Activated CD4-positive, alpha-beta T cell treated with anti-CD3 and anti-CD28 coated beads, Interleukin-2, amount 10 ng/mL, durations not matched to agents 24 days and 14 days (primary cell): ENCODE data around the gene FMNL1. TPM values are rescaled to one million over a fixed set of nuclear protein-coding genes. Genes with fewer than 3 reads are reported as not detected.
"Not testable (repeated sequence)": the region's sequence is repeated elsewhere in the genome, so short reads cannot be mapped to it uniquely, and the experiment has no call there.

ENCODE experiments used
- DNase-seq: peaks from one replicate; pipeline ENCODE4 v3.0.0; 2022
- H3K27ac Mint-ChIP-seq: one replicate; pipeline ENCODE4 v1.8.0; 2022; ENCODE audit warnings: mild to moderate bottlenecking, mixed read lengths
- H3K27me3 Mint-ChIP-seq: one replicate; pipeline ENCODE4 v1.8.0; 2022; ENCODE audit warnings: mixed read lengths
- H3K36me3 Mint-ChIP-seq: one replicate; pipeline ENCODE4 v1.8.0; 2022; ENCODE audit warnings: low read depth, mild to moderate bottlenecking, mixed read lengths
- H3K4me1 Mint-ChIP-seq: one replicate; pipeline ENCODE4 v1.8.0; 2021; ENCODE audit warnings: mixed read lengths
- H3K4me3 Mint-ChIP-seq: one replicate; pipeline ENCODE4 v1.8.0; 2022; ENCODE audit warnings: mild to moderate bottlenecking, moderate library complexity, mixed read lengths
- H3K9me3 Mint-ChIP-seq: one replicate; pipeline ENCODE4 v1.8.0; 2021; ENCODE audit warnings: mixed read lengths
- intact Hi-C: fragments of 100-400 bp; cut with micrococcal nuclease; formaldehyde crosslinking; loops from one replicate; pipeline ENCODE4 v1.15.1; 2023
- total RNA-seq: library from RNA; stranded (reverse); gene quantifications from 2 replicates; pipeline ENCODE4 v1.2.3, GENCODE V29; 2022

Gene FMNL1
- total RNA-seq, 1 donor from 2014 or later = 325 TPM

DNA sequence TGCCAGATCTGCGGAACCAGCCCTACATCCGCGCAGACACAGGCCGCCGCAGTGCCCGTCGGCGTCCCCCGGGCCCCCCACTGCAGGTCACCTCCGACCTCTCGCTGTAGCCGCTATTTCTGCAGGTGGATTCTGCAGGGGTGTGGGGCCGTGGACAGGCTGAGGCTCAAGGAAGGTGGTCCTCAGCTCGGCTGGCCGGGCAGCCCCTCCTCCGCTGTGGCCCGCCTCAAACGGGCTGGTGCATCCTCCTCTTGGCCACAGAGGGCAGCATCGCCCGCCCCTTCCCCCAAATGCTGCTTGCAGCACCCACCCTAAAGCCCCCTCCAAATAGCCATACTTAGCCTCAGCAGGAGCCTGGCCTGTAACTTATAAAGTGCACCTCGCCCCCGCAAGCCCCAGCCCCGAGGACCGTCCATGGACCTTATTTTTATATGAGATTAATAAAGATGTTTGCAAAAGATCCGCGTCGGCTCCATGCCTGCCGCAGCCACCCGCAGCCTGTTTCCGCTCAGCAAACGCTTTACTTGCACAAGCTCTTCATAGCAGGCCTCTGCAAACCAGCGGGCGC is 25.3 kb downstream of the FMNL1 start:
- Mint-ChIP-seq H3K36me3 (peaks cover 52% of the 10 kb centered on the region), H3K27ac (peak overlapping the region; percentile 94), H3K4me3 (peak overlapping the region; percentile 89), H3K27me3 (no peaks in the 10 kb centered on the region), H3K4me1 (peaks cover 45% of the 10 kb centered on the region), H3K9me3 (no peaks in the 10 kb centered on the region)
- intact Hi-C loops = loop anchor here (1.0 kb wide), 2 partner anchors 18 to 25 kb away; no protein-coding TSS in a partner anchor
- DNase-seq = no peak

DNA sequence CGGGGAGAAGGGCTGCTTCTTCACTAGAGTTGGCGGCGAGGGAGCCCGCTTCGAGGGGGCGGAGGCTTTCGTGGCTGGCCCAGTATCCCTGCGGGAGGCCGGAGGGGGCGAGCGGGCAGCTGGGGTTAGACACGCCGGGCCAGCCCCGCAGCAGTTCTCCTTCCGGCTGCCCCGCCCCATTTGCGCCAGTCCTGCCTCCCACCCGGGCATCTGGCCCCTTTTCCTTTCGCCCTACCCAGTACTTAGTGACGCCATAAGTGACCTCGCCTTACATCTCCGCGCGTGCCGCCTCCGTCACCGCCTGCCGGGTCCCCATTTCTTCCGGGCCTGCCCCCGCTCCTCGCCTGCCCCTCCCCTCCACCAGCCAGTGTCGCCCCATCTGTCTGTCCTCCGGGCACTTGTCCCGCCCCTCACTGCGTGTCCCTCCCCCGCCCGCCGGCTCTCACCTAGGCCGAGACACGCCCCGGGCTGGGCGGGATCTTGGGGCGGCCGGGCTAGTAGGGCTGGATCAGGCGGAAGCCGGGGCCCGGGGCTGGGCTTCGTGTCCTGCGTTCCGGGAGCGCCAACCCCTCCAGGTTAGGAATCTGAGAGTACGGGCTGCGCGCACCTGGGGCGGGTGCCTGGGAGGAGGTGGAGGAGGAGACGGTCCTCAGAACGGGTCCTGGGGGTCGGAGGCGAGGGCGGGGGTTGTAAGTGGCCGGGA is 25.9 kb downstream of the FMNL1 start:
- H3K36me3 Mint-ChIP-seq = peaks cover 49% of the 10 kb centered on the region
- peak; percentile 98 for DNase-seq
- H3K9me3 Mint-ChIP-seq = no peaks in the 10 kb centered on the region
- H3K27ac Mint-ChIP-seq = peak overlapping the region; percentile 94
- H3K4me1 Mint-ChIP-seq = peaks cover 49% of the 10 kb centered on the region
- no peaks in the 10 kb centered on the region for H3K27me3 Mint-ChIP-seq
- H3K4me3 Mint-ChIP-seq = peak overlapping the region; percentile 89
- intact Hi-C loops = loop anchor here (1.0 kb wide), 2 partner anchors 18 to 25 kb away; no protein-coding TSS in a partner anchor

DNA sequence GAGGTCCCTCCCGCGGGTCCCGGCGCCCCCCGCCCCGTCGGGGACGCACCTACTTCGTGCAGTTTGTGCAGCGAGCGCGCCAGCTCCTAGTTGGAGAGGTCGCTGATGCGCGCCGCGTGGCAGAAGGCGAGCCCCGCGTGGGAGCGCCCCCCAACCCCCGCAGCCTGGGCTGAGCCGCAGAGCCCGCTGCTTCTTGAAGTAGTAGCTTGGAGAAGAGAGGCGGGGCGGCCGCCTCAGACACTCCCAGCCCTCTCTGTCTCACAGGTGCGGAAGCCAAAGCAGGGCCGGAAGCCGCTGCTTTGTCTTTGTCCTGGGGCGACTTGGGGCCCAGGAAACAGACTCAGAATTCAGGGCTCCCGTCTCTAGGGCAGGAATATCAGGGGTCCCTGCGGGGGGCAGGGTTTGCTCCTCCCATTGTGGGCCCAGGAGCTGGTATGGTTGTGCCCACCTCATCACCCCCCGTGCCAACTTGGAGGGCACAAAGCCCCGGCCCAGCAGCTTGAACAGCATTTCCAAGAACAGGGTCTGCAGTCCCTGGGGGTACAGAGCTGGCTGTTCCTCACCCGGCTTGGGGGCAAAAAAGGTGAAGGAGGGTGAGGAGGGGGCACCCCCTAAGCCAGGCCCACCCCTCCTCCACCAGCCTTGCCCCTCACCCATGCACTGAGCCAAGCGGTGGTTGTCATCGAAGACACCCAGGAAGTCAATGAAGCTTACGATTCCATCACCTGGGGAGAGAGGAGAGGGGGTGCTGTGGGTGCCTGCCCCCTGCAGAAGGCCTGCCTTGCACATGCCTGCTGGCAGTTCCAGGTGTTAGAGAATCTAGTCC is 26.7 kb downstream of the FMNL1 start:
- DNase-seq = peak; percentile 94
- H3K27ac Mint-ChIP-seq = peak overlapping the region; percentile 84
- no peaks in the 10 kb centered on the region for H3K27me3 Mint-ChIP-seq
- intact Hi-C loops = no loop called here
- H3K36me3 Mint-ChIP-seq = peaks cover 45% of the 10 kb centered on the region
- H3K4me1 Mint-ChIP-seq = peaks cover 52% of the 10 kb centered on the region
- H3K4me3 Mint-ChIP-seq = peak overlapping the region; percentile 89
- no peaks in the 10 kb centered on the region for H3K9me3 Mint-ChIP-seq

DNA sequence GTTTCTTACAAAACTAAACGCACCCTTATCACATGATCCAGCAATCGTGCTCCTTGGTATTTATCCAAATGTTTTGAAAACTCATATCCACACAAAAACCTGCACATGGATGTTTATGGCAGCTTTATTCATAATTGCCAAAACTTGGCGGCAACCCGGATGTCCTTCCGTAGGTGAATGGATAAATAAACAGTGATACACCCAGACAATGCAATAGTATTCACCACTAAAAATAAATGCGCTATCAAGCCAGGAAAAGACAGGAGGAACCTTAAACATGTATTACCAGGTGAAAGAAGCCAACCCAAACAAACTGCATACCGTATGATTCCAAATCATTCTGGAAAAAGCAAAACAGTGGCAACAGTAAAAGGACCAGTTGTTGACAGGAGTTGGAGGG is 30.2 kb downstream of the FMNL1 start:
- peaks cover 29% of the 10 kb centered on the region for H3K36me3 Mint-ChIP-seq
- no peaks in the 10 kb centered on the region for H3K27me3 Mint-ChIP-seq
- H3K9me3 Mint-ChIP-seq = no peaks in the 10 kb centered on the region
- DNase-seq = no peak
- H3K4me1 Mint-ChIP-seq = peaks cover 55% of the 10 kb centered on the region
- peak overlapping the region; percentile 73 for H3K27ac Mint-ChIP-seq
- H3K4me3 Mint-ChIP-seq = no peak overlapping the region
- intact Hi-C loops = no loop called here

DNA sequence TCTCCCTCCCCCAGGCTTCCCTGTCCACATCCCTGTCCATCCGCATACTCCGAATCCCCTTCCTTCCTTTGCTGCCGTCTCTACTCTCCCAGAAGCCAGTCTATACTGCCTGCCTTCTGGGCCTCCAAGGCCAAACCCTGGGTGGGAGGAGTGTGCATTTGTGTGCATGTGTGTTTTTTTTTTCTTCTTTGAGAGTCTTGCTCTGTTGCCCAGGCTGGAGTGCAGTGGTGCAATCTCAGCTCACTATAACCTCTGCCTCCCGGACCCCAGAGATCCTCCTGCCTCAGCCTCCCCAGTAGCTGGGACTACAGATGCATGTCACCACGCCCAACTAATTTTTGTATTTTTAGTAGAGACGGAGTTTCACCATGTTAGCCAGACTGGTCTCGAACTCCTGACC is 31.6 kb downstream of the FMNL1 start:
- DNase-seq, H3K9me3 Mint-ChIP-seq, intact Hi-C loops, H3K27me3 Mint-ChIP-seq: not testable (repeated sequence)
- H3K27ac Mint-ChIP-seq = peak overlapping the region; percentile 73
- H3K36me3 Mint-ChIP-seq = peaks cover 24% of the 10 kb centered on the region
- H3K4me3 Mint-ChIP-seq = peak overlapping the region; percentile 67
- peaks cover 53% of the 10 kb centered on the region for H3K4me1 Mint-ChIP-seq

DNA sequence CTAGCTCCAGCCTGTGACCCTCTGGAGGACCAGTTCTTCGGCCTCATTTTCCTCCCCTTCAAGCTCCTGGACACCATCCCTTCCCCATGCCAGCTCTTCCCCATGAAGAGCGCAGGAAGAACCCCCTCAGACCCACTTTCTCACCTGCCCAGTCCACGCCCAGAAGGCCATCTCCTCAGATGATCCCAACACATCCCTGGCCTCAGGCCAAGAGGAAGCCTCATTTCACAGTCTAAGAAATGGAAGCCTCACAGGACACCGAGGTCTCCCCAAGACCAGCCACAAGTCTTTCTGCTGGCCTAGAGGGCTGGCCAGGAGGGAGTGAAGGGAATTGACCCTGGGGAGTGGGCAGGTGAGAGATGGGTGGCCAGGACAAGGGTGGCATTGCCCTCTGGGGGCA is 32.2 kb downstream of the FMNL1 start:
- intact Hi-C loops = no loop called here
- Mint-ChIP-seq H3K27me3 (no peaks in the 10 kb centered on the region), H3K9me3 (no peaks in the 10 kb centered on the region), H3K4me3 (no peak overlapping the region), H3K27ac (peak overlapping the region; percentile 48), H3K4me1 (peaks cover 46% of the 10 kb centered on the region), H3K36me3 (peaks cover 22% of the 10 kb centered on the region)
- DNase-seq = no peak

DNA sequence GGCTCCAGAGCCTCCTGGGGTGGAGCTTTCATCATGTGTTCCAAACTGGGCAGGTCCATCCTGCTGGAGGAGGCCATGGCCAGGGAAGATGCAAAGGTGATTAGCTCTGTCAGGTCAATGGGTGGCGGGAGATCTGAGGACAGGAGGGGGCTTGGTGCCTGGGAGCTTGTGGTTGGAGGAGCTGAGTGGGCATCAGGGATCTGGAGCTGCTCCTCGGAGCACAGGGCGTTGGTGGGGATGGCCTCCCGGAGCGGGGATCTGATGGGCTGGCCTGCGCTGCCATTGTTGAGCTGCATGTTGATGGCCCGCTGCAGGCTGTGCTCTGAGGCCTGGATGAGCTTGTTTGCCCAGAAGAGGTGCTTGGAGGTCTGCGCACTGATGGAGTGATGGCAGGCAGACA is 33.7 kb downstream of the FMNL1 start:
- no peaks in the 10 kb centered on the region for H3K27me3 Mint-ChIP-seq

DNA sequence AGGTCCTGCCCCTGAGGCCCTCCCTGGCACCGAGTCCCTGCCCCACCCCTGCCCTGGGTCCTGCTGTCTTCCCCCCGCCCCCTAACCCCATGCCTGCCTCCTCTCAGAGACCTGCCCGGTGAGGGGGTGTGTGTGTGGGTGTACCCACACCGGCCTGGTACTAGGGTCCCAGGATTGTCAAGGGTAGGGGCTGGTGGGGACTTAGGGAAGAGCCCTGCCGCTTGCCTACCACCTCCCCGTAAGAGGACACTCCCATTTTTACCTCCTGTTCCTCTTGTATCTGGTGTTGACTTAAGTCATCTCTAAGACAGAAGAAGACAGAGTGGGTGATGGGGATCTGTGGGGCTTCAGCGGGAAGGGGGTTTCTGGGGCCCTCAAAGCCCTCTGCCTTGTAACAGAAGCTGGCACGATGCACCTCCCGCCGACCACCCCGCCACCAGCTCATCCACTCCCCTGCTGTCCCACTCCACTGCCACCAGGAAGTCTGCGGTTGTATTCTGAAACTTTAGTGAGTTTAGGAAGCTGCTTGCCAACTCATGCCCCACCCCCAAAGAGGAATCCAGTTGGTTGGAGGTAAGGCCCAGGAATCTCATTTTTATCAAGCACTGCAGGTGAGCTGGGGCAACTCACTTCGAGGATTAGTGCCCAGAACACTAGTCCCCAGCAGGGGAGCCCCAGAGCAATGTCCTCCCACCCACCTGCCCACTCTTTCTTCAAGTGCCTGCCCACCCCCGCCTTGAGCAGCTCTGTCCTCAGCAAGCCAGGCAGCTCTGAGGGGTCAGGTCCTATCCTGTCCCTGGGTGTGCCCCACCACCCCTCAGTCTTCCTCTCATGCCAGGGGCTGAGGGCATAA is 34.7 kb downstream of the FMNL1 start:
- Mint-ChIP-seq H3K27me3 (no peaks in the 10 kb centered on the region), H3K4me3 (peak overlapping the region; percentile 17), H3K36me3 (peaks cover 11% of the 10 kb centered on the region), H3K27ac (peak overlapping the region; percentile 45), H3K4me1 (peaks cover 41% of the 10 kb centered on the region), H3K9me3 (no peaks in the 10 kb centered on the region)
- intact Hi-C loops = no loop called here
- no peak for DNase-seq

More for the DNA sequence above, 33.7 kb downstream of the FMNL1 start:
- Mint-ChIP-seq H3K36me3 (peaks cover 15% of the 10 kb centered on the region), H3K9me3 (no peaks in the 10 kb centered on the region), H3K4me3 (no peak overlapping the region), H3K4me1 (peaks cover 44% of the 10 kb centered on the region), H3K27ac (peak overlapping the region; percentile 54)
- intact Hi-C loops = no loop called here
- no peak for DNase-seq

DNA sequence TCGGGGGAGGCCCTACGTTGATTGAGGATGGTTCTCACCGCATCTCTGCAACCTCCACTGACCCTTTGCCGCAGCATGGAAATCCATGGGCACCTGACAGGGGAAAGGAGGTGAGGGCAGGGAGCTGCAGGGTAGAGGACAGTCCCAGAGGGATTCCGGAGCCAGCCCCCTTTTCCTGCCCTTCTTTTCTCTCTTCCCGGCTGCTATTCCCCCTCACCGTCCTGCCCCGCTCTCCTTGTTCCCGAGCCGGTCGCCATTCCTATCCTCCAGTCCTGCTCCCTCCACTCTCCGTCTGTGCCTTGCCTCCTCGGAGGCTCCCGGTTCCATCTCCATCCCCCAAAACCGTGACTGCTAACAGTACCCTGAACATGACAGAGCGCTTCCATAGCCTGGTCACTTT is 35.4 kb downstream of the FMNL1 start:
- peaks cover 38% of the 10 kb centered on the region for H3K4me1 Mint-ChIP-seq
- H3K27ac Mint-ChIP-seq = peak overlapping the region; percentile 31
- H3K9me3 Mint-ChIP-seq = no peaks in the 10 kb centered on the region
- H3K4me3 Mint-ChIP-seq = no peak overlapping the region
- DNase-seq = no peak
- H3K27me3 Mint-ChIP-seq = no peaks in the 10 kb centered on the region
- intact Hi-C loops = no loop called here
- H3K36me3 Mint-ChIP-seq = peaks cover 10% of the 10 kb centered on the region

DNA sequence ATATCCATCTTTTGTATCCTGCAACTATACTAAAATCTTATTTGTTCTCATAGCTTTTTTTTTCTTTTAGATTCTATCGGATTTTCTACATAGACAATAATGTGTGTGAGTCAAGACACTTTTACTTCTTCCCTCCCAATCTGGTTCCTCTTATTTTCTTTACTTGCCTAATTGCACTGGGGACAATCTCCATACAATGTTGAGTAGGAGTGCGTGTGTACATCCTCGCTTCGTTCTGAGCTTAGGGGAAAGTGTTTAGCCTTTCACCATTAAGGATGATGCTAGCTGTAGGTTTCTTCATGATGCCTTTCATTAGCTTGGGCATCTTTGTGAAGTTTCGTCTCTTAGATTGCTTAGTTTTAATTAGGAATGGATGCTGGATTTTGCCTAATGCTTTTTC is 37.3 kb downstream of the FMNL1 start:
- peaks cover 26% of the 10 kb centered on the region for H3K4me1 Mint-ChIP-seq
- intact Hi-C loops = no loop called here

DNA sequence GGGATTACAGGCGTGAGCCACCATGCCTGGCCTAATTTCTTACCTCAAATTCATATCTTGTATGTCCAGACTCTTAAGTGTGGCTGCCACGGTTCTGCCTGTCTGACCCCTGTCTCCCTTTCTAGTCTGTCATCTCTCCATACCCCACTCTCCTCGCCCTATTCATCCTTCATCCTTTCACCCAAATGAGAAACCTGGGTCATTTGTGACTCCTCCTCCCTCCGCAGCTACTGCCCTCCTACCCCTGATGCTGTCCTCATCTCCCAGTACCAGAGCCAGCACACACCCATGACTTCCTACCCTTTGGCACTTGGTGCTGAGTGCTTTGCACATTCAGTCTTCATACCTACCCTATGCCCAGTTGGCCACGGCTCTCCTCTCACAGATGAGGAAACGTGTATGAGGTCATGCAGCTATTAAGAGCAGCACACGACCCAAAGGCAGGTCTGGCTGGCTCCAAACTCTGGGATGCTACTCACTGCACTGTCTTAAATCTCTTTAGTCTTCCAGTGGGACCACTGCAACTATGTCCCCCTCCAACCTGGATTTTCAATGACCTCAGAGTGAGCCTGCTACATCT is 38.6 kb downstream of the FMNL1 start:
- intact Hi-C loops = no loop called here
- no peak overlapping the region for H3K4me3 Mint-ChIP-seq
- DNase-seq = no peak
- no peak overlapping the region for H3K27ac Mint-ChIP-seq
- peaks cover 20% of the 10 kb centered on the region for H3K4me1 Mint-ChIP-seq
- H3K36me3 Mint-ChIP-seq = peaks cover 18% of the 10 kb centered on the region
- no peaks in the 10 kb centered on the region for H3K27me3 Mint-ChIP-seq
- H3K9me3 Mint-ChIP-seq = no peaks in the 10 kb centered on the region

More for the DNA sequence above, 37.3 kb downstream of the FMNL1 start:
- Mint-ChIP-seq H3K36me3 (peaks cover 12% of the 10 kb centered on the region), H3K27ac (no peak overlapping the region), H3K9me3 (no peaks in the 10 kb centered on the region), H3K27me3 (no peaks in the 10 kb centered on the region), H3K4me3 (no peak overlapping the region)
- DNase-seq = no peak

DNA sequence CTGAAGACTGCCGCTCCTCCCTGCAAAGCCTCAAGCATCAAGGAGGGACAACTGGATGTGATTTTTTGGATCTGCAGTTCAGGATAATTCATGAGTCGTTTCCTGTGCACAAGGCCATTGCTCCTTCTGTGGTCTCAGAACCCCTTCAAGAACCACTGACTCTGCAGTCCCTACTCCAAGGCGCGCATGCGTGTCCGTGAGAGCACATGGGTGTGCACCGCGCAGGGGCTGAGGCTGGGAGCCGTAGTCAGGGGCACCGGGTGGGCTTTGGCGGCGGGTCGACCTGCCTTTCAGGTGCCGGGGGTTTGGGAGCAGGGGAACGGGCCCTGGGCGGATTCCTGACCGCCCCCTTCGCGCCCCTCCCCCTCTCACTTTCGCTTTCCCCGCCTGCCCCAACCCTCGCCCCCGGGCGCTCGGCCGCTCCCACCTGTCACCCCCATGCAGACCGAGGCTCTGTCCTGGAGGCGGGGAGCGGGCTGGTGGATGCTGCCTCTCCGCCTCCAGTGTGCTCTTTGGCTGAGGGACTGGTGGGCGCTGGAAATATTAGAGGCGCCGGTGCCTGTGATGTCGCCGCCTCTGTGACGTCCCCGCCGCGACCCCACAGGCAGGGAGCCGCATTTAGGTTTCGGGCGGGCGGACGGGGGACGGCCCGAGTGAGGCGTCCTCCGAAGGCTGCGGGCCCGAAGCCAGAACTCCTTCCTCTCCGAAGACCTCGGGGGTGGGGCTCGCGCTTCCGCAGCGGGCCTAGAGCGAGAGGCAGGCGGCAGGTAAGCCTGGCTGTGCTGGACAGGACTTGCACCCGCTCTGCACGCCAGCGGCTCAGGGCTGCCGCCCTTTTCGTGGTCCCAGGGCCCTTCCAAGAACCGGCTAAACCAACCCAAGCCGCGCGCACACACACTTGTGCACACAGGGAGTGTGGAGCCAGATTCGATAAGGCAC is 40.2 kb downstream of the FMNL1 start, which contains the start of gene SPATA32:
Gene SPATA32 (minus strand): TSS at position 518 of the 939 bp plus-strand sequence. CDS start 78 bp downstream, at position 440.
- no peaks in the 10 kb centered on the region for H3K27me3 Mint-ChIP-seq
- peak within 1 kb of the TSS; percentile 79 for H3K4me3 Mint-ChIP-seq
- intact Hi-C loops = no loop called here
- H3K36me3 Mint-ChIP-seq = peaks cover 25% of the 10 kb centered on the region
- peaks cover 16% of the 10 kb centered on the region for H3K4me1 Mint-ChIP-seq
- peak within 1 kb of the TSS; percentile 67 for H3K27ac Mint-ChIP-seq
- DNase-seq = peak; percentile 89
- H3K9me3 Mint-ChIP-seq = no peaks in the 10 kb centered on the region
